Right atrium auricular region (tissue), 2 donors: ENCODE data around the gene NEUROG2. TPM values are rescaled to one million over a fixed set of nuclear protein-coding genes. Genes with fewer than 3 reads are reported as not detected.
A peak's percentile ranks its signal among the peaks of the same experiment; 100 is the strongest.
"Not testable (repeated sequence)": the region's sequence is repeated elsewhere in the genome, so short reads cannot be mapped to it uniquely, and the experiment has no call there.

Experiments used
- DNase-seq: peaks from one replicate; pipeline ENCODE4 v3.0.0-alpha.2; 2019; ENCODE audit warnings: low spot score
- H3K27ac ChIP-seq, 2 donors: fragments of 200-600 bp; sonication (generic); 1 replicate in 1 of 2; 2 replicates in 1 of 2; pipeline ENCODE4 v1.5.1; 2016 to 2019
- H3K27me3 ChIP-seq, 2 donors: fragments of 200-600 bp; sonication (generic); one replicate each; pipeline versions ENCODE4 v1.5.1 to v1.6.0; 2017 to 2019
- H3K36me3 ChIP-seq: fragments of 200-600 bp; sonication (generic); one replicate; pipeline ENCODE4 v1.5.1; 2016
- H3K4me1 ChIP-seq, 2 donors: fragments of 200-600 bp; sonication (generic); one replicate each; pipeline versions ENCODE4 v1.5.1 to v1.6.0; 2017 to 2019
- H3K4me3 ChIP-seq, 2 donors: fragments of 200-600 bp; sonication (generic); 1 replicate in 1 of 2; 2 replicates in 1 of 2; pipeline ENCODE4 v1.5.1; 2017 to 2019; ENCODE audit warnings: mild to moderate bottlenecking in 1 of 2, moderate library complexity in 1 of 2
- H3K9me3 ChIP-seq, 2 donors: fragments of 200-600 bp; sonication (generic); one replicate each; pipeline ENCODE4 v1.5.1; 2019
- CTCF ChIP-seq, 2 donors: fragments of 200-600 bp; sonication (generic); IDR thresholded peaks; one replicate each; pipeline ENCODE4 v1.5.1; 2019; ENCODE audit warnings: antibody characterized with exemption in 2 of 2
- total RNA-seq, 2 donors: library from RNA; depleted of rRNA; stranded (reverse); fragments of >200 nt; gene quantifications; one replicate each; pipeline ENCODE4 v1.1.0, GENCODE V29; 2016

NEUROG2 gene
- total RNA-seq, 2 donors from 2014 or later, result not detected

GRCh38 chr4:112523764-112524505, 8.0 kb upstream of the NEUROG2 start:
- Histone ChIP-seq H3K4me1 (peaks cover 0 to 25% of the 10 kb centered on the region in 2 donors), H3K27ac (no peak overlapping the region), H3K36me3 (no peaks in the 10 kb centered on the region), H3K4me3 (peak overlapping the region; percentile 5 to 39), H3K27me3 (peaks cover 42 to 53% of the 10 kb centered on the region in 2 donors), H3K9me3 (no peaks in the 10 kb centered on the region)
- peak; percentile 65 to 84 for TF ChIP-seq CTCF (IDR thresholded peaks at IDR 0.05)
- no peak for DNase-seq

GRCh38 chr4:112523008-112523721, 7.2 kb upstream of the NEUROG2 start:
- H3K9me3 ChIP-seq, result no peaks in the 10 kb centered on the region
- H3K27ac ChIP-seq, result no peak overlapping the region
- no peak for TF ChIP-seq CTCF (IDR thresholded peaks at IDR 0.05)
- no peak for DNase-seq
- peak overlapping the region; percentile 5 to 39 for H3K4me3 ChIP-seq
- H3K36me3 ChIP-seq, result no peaks in the 10 kb centered on the region
- H3K27me3 ChIP-seq, result peaks cover 47 to 58% of the 10 kb centered on the region in 2 donors
- H3K4me1 ChIP-seq, result peaks cover 0 to 25% of the 10 kb centered on the region in 2 donors

GRCh38 chr4:112522431-112522830, 6.5 kb upstream of the NEUROG2 start:
- not testable (repeated sequence) for H3K9me3 ChIP-seq, DNase-seq, H3K36me3 ChIP-seq, H3K27ac ChIP-seq, H3K4me3 ChIP-seq
- Histone ChIP-seq H3K27me3 (peaks cover 55 to 66% of the 10 kb centered on the region in 2 donors), H3K4me1 (peaks cover 0 to 29% of the 10 kb centered on the region in 2 donors)

- H3K27ac ChIP-seq, result no peak overlapping the region
- no peak overlapping the region for H3K4me3 ChIP-seq
- no peak for TF ChIP-seq CTCF (IDR thresholded peaks at IDR 0.05)
- no peaks in the 10 kb centered on the region for H3K36me3 ChIP-seq
- peaks cover 63 to 76% of the 10 kb centered on the region in 2 donors for H3K27me3 ChIP-seq
- no peak for DNase-seq
- no peaks in the 10 kb centered on the region for H3K9me3 ChIP-seq
- H3K4me1 ChIP-seq, result peaks cover 0 to 39% of the 10 kb centered on the region in 2 donors
Measured at GRCh38 chr4:112521123-112522023, 5.4 kb upstream of the NEUROG2 start.

GRCh38 chr4:112520598-112521122, 4.7 kb upstream of the NEUROG2 start:
- Histone ChIP-seq H3K9me3 (no peaks in the 10 kb centered on the region), H3K36me3 (no peaks in the 10 kb centered on the region), H3K27me3 (peaks cover 69 to 81% of the 10 kb centered on the region in 2 donors), H3K4me3 (no peak overlapping the region), H3K27ac (no peak overlapping the region), H3K4me1 (peaks cover 0 to 46% of the 10 kb centered on the region in 2 donors)
- DNase-seq, result no peak
- no peak for TF ChIP-seq CTCF (IDR thresholded peaks at IDR 0.05)
